DLD1 (cell line): ENCODE results near the gene BARX2.

Experiments
- in situ Hi-C: cut with HindIII; loops from 2 replicates; pipeline ENCODE4 v1.10.0; 2017; ENCODE audit warnings: low sequenced_read_pairs

BARX2 gene

DNA sequence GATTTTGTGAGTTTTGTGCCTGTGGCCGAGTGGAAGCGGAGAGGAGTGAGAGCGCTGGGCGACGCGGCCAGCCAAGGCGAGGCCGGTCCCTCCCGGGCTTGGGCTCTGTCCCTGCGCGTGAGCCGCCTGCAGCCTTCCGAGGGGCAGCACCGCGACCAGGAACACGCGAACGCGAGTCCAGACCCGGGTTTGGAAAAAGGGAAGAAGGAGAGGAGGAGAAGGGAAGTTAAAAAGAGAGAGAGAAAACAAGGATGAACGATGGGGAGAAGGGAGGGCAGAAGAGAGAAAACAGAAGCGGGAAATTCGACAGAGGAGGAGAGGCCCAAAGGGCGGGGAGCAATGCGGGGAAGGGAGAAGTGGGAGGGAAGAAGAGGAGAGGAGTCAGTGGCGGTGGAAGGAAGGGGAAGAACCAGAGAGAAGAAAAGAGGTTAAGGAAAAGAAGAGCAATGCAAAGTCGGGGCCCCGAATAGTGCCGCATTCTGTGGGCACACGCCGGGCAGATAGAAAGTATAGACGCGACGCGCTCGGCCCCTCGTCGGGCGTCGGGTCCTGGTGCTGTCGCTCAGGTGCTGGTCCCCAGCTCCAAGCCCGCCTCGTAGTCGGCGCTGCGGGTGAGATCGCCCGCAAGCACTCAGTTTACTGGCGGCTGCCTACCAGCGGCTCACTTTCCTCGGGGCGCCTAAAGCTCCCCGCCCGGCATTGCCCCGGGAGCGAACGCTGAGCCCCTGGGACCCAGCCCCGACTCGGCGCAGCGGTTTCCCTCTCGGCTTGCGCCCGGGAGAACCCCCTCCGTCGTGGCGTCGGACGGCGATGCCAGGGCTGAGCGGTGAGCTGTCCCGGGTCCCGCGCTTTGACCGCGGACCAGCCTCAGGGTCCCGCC lies 2.8 kb upstream of the BARX2 start:
- in situ Hi-C loops = loop anchor here (25.0 kb wide), 1 partner anchor 486 kb away; the partner anchor contains the start of gene KCNJ5

DNA sequence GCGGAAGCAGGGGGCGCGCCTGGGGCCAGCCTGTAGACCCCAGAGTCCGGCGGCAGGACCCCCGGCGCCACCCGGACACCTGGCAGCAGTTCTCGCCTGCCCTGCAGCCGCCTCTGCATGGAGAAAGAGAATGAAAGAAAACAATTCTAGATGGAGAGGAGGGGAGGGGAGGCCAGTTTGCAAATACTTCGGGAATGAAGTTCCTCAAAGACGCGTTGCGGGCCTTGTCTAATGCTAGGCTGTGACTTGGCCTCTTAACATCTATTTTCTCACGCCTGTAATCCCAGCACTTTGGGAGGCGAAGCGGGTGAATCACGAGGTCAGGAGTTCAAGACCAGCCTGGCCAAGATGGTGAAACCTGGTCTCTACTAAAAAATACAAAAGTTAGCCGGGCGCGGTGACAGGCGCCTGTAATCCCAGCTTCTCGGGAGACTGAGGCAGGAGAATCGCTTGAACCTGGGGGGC lies 2.1 kb upstream of the BARX2 start:
- in situ Hi-C loops = loop anchor here (25.0 kb wide), 1 partner anchor 486 kb away; the partner anchor contains the start of gene KCNJ5

DNA sequence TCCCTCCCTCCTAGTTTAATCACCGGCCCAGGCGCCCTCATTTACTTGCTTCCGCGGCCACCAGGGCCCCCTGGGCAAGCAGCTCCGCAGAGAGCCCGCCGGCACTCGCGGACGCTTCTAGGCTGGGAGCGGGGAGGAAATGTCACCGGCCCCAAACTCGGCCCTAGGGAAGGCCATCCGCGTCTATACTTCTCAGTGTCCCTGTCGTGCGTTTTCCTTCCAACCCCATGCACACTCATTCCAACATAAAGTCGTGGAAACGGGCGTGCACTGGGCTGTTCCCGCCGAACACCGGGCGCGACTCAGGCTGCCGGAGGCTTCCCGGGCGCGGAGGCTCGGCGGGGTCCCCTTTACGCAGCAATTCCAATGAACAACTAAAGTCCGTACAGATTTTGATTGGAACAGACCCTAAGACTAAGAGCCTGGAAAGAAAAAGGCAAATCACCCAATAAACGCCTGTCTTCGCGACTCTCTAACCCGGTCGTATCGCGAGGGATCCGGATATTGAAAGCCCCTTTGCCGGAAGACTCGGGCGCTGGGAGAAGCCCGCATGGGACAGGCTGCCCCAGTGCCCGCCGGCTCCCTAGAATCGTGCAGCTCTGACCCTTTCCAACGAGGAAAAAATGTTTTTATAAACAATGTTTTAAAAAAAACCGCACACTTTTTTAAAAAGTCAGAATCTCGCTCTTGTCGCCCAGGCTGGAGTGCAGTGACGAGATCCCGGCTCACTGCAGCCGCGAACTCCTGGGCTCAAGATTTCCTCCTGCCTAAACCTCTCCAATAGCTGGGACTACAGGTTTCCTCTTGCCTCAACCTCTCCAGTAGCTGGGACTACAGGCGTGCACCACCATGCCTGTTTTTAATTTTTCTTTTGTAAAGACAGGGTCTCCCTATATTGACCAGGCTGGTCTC lies 1.3 kb upstream of the BARX2 start:
- in situ Hi-C loops = loop anchor here (25.0 kb wide), 1 partner anchor 487 kb away; the partner anchor contains the start of gene KCNJ5

DNA sequence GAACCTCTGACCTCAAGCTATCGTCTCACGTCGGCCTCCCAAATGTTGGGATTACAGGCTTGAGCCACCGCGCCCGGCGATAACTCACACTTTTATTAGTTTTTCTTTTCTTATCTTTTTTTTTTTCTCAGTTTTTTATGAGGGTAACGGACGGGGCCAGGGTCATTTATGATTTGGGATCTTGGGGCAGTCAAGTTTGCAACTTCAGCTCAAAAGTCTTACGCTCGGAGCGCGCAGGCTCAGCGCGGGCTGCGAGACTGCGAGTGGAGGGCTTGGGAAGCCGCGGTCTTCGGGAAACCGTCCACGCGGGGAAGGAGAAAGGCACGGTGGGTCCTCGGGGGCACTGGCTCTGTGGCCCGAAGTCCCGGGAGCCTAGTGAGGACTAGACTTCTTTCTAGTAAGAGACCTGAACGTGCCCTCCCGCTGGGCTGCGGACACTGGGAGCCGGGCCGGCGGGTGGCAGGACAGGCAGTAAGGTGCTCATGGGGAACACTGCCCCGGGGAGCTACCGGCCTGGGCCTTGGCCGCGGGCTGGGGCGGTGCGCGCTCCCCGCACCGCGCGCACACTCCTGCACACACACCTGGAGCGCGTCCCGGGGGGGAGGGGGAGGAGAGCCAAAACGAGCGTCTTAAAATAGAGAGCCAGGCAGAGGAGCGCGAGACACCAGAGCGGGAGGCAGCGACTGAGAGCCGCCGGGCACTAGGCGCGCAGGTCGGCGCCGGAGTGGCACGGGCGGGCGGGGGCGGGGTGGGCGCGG lies 476 bp upstream of the BARX2 start:
- in situ Hi-C loops = loop anchor here (25.0 kb wide), 1 partner anchor 488 kb away; the partner anchor contains the start of gene KCNJ5

DNA sequence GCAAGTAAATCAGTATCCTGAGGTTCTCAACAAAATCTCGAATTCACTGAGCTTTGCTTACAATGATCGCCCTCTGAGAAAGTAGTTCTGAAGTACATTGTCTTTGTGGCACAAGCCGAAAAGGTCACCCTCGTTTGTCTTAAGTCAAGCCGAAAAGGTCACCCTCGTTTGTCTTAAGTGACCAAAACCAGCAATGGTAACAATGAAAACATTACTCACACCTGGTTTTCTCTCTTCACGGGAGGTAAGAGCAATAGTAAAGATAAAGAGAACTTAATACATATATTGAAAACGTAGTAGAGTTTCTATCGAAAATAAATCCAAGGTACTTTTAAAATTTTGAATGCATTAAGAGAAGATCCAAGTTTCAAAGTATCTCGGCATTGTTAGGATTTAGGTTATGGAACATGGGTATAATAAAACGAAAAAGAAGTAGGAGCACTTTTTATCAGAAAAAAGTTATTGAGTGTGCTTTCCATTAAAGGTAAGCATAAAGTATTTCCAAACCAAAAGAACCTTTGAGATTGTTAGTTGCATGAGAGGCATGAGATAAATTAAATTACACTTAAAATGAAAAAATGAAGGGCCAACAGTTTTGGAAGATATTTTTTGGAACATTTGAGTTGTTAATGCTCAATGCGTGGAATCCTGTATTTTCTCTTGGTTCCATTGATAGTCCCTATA lies 1.2 kb downstream of the BARX2 start:
- in situ Hi-C loops = no loop called here

DNA sequence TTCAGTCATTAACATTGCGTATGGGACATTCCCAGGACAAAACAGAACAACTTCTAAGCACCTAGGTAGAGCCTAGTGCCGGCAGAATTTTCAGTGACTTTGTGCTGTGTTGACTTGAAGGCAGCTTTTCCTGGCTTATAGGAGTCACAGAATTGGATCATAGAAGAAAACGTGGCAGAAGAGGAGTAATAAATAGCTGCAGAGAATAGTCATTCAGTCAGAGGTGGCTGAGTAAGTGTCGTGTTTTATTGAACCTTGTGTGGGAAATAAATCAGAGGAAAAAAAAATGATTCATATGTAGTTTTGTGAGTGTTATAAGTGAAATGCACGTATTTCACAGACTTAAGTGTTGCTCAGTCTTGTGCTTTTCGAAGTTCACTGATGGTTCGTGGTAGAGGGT lies 2.1 kb downstream of the BARX2 start:
- in situ Hi-C loops = no loop called here

DNA sequence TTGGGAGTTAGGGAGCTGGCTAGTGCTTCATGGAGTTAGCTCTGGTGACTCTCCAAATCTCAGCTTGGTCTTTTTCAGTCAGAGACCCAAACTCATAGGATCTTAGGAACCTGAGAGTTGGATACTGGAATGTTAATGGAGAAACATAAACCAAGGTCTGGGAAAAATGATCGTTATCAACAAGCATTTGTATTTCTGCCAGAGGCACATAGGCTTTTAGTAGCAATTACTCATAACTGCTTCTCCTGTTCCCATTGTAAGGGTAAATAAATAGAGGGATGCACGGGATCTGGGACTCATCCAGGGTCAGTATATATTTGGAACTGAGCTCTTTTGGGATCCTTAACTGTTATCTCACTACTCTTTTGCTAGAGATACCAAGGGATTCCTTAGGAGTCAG lies 4.8 kb downstream of the BARX2 start:
- in situ Hi-C loops = no loop called here

DNA sequence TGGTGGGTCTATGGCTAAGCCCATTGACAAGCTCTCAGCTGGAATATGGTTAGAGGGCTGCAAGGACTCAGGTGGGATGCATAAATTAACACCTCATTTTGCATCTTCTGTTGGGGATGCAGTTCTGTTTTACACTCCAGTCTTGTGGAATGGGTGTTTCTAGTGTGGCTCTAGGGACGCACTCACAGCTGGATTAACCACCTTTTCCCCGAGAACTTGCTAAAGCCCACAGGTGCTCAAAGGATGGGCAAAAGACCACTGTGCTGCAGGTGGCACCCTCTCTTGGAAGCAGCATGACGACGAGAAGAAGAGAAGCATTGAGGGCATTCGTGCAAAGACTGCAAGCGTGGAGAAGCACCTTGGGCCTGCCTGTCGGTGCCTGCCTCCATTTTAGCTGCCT lies 6.9 kb downstream of the BARX2 start:
- in situ Hi-C loops = no loop called here

DNA sequence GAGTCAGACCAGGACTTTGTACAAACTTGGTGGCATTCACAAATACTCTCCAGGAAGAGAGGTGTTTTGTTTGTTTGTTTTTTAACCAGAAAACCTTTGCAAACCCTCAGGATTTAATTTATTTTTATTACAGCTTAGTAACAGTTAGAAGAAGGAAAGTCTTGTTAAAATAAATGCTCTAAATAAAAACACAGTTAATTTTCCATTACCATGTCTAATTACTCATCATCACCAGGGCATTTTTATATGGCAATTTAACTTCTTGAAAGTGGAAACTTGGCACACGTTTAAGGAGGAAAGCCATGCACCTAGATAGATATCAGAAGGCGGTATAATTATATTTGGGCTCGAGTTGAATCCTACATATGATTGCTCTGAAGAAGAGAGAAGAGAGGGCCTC lies 7.4 kb downstream of the BARX2 start:
- in situ Hi-C loops = no loop called here

DNA sequence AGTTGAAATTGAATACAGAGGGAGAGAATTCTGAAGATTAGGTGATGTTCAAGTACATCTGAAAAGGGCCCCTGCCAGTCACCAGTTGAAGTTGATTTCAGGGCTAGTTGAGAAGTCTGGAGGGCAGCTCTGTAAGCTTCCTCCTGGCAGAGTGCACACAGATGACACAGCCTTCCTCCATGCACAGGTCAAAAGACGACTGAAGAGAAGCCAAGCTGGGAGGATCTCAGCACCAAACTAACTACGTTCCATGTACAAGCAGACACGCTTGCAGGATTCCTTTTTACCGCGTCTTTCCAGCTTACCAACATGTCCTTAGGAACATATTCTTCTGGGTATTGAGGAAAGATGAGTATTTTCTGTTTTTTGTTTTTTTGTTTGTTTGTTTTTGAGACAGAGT lies 7.9 kb downstream of the BARX2 start:
- in situ Hi-C loops = no loop called here

DNA sequence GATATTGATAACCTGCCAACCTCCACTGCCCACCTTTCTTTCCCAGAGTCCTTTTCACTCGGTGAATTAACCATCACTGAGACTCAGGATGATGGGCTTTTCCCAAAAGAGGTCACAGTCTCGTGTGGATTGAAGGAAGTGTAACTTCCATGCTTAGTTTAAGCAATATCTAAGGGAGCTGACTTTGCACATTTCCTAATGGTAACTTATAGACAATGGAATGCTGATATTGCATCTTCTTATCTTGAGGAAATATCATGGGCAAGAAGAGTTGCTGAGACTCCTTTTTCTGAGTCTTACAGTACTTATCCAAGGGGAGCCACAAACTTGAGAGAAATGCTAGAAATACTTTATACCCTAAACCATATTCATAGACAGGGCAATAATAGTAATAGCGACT lies 8.8 kb downstream of the BARX2 start:
- in situ Hi-C loops = no loop called here

DNA sequence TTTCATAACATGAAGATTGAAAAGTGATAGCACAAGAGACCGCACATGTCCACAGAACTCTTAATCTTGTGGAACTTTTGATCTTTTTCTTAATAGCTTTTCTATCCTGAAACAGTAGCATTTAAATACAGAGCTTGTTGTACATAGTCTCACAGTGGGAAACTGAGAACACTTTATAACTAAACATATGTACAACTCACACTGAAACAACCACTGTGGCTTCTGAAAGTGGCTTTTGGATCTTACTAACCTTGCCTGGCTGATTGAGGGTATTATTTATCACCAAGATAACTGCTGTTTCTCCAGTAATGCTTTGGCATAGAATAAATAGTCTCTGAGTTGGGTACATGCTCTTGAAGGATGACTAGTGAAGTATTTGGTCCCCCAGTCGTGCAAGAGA lies 10.2 kb downstream of the BARX2 start:
- in situ Hi-C loops = no loop called here

DNA sequence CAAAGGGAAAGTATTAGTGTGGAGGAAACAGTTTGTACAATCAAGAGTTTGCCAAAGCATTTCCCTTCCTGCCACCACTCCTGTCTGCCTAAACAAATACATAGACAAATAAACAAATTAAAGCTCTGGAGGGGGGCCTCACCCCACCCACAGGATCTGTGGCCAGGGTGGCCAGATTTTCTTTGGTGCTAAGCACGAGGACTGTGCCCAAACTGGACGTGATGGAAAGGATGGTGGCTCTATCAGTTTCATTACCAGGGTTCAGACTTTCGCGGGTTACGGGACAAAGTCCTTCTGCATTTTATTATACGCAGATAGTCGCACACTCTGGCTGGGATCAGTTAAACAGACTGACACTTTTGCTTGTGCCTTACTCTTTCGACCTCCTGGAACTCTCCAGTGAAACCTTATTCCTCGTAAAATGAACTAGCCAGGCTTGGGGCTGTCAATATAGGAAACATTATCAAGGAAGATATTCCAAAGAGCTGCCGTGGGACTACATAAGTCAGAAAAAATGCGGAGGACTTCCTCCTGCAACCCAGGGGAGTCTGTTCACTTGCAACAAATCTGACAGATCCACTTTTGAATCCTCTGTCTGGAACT lies 11.2 kb downstream of the BARX2 start:
- in situ Hi-C loops = no loop called here

DNA sequence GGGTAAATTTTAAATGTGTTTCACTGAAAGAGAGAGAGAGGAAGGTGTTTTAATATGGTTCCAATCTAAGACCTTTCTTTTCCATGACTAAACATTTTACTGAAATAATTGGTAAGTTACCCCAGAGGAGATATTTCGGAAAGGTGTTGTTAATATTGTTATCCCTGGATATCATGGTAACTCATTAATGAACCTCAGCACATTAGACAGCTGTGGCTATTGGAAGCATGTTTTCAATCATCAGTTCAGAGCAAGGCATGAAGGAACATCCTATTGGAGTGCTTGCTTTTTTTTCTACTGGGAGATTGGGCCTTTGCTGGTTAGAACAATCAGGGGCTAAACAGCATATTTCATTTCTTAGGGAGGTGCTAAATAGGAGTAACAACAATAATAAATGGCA lies 11.8 kb downstream of the BARX2 start:
- in situ Hi-C loops = no loop called here

DNA sequence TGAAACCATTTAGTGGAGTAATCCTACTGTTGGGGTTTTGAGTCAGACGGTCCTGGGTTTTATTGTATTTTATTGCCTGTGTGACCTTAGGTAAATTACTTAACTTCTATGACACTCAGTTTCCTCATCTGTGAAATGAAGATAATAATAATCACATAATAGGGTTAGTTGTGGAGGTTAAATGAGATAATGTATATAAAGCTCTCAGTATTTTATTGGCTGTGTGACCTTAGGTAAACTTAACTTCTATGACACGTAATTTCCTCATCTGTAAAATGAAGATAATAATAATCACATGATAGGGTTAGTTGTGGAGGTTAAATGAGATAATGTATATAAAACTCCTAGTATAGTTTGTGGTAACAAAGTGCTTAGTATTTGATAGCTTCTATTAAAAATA lies 13.2 kb downstream of the BARX2 start:
- in situ Hi-C loops = no loop called here

DNA sequence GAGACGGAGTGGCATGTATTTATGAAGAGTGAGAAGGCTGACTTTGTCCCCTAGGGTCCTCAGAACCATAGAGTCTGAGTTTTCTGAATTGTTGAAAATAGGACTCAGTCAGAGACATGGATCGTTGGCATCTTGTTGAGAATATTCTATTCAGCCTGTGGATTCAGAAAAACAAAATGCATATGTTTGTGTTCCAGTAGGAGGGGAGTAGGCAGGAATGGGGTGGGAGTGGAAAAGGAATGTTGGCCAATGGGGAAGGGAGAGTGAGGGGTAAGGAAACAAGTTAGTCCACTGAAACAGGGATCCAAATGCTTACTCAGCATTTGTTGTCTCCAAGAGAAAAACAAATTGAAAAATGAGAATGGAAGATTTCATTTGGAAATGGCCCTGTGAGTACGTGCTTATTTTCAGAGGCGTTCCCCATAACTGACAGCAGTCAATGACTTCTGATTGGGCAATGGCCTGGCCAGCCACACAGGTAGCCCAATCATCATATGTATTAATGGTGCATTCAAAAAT lies 14.7 kb downstream of the BARX2 start:
- in situ Hi-C loops = no loop called here

DNA sequence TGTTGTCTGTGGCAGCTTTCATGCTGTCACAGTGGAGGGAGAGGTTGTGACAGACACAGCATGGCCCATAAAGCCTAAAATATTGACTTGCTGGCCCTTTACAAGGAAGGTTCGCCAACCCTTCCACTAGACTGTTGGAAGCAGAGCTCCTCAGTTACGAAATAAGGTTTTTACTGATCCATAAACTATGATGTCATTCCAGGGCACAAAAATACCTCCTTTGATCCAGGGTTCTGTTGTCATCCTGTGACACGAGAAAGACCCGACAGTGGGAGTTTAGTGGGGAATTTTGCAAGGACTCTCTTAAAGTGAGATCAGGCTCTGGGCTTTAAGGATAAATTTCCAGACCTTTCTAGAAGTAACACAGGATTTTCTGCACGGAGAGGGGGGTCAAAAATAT lies 15.7 kb downstream of the BARX2 start:
- in situ Hi-C loops = no loop called here

DNA sequence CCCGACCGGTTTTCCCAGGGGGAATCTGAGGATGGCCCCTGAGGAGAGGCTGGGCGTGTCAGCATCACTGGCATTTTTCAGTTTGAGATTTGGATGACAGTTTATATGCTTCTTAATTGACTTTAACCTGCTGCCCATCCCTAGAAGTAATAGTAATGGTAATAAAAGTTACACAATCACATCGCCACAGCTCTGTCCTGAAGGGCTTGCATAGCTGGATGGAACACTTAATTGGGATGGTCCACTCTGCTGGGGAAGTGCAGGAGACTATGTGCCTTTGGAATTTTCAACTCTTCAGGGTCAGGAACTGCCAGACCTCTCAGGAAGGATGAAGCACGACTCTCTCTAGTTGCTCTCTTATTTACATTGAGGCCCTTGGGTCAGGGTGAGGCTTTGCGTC lies 16.2 kb downstream of the BARX2 start:
- in situ Hi-C loops = no loop called here

DNA sequence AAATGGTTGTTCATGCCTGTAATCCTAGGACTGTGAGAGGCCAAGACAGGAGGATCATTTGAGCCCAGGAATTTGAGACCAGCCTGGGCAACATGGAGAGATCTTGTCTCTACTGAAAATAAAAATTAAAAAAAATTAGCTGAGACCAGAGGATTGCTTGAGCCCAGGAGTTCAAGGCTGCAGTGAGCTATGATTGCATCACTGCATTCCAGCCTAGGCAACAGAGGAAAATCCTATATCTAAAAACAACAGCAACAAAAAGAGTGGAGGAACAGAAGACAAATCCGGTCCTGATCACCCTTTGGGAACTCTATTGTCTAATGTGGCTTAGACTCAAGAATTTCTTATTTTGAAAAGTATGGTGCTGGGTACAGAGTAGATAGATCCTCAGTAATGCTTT lies 17.3 kb downstream of the BARX2 start:
- in situ Hi-C loops = no loop called here

DNA sequence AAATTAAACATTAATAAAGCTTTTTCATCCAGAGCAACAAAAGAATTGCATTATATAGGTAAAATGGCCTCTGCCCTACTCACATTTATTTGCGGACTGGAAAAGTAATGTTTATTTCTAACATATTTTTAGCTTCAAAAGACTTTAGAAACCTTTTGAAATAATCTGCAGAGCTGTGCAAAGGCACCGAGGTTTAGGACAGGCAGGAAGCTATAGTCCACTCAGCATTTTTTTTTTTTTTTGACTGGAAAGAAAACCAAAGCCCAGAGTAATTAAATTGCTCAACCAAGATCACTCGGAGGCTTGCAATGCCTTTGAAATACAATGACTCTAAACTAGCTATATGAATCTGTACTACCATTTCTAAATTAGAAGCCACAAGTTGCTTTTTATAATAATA lies 19.1 kb downstream of the BARX2 start:
- in situ Hi-C loops = no loop called here
